ENCODE results near the gene SEMA5A. TPM values are rescaled to one million over a fixed set of nuclear protein-coding genes. Genes with fewer than 3 reads are reported as not detected.

The SEMA5A gene
- total and polyA plus RNA-seq, 2 of the 8 experiments (the other 6 are each of a cell fraction or from before 2014, with no cell fraction given) = 5.3 to 8.9 TPM

DNA sequence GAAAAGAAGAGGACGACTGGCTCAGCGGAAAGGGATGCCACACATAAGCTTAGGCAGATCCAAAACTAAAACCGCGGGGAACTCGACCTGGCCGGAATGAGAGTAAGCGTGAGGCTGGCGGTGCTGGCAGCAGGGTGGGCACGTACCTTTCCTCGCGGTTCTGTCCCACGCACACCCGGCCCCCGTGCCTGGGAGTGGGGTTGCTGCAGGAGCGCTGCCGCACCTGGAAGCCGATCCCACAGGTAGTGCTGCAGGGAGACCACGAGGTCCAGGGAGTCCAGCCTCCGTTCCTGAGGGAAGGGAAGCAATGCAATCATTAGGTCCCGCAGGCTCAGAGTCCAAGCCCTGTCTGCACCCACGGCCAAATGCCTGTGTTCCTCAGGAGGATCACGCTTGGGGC, 427.0 kb downstream of the SEMA5A start:
- ChIA-PET CTCF (ENCODE audit: partially characterized antibody) (interaction anchor here (1.6 kb wide), 1 partner anchor 211 kb away, joined by 5 read pairs; no protein-coding TSS in a partner anchor), POLR2A (ENCODE audit: partially characterized antibody) (no interaction called here)
- Histone ChIP-seq H3K14ac (ENCODE audit: insufficient read length) (no peak overlapping the region), H3K4me3 (ENCODE audit: extremely low read depth in 1 of 4, insufficient read depth in 2 of 4, low read depth in 3 of 4, low read length in 4 of 4) (no peak overlapping the region), H2BK15ac (ENCODE audit: low read length) (no peak overlapping the region), H4K5ac (ENCODE audit: insufficient read length, low read depth, low read length) (no peak overlapping the region), H3K23me2 (ENCODE audit: low read depth, low read length) (no peaks in the 10 kb centered on the region), H2BK5ac (ENCODE audit: low read depth, low read length) (no peak overlapping the region), H4K8ac (ENCODE audit: extremely low read depth, insufficient read depth, low read length) (no peak overlapping the region), H2BK12ac (ENCODE audit: low read depth, low read length) (no peak overlapping the region), H3K36me3 (ENCODE audit: control insufficient read depth in 2 of 4, insufficient read depth in 4 of 4, low read length in 3 of 4) (no peaks in the 10 kb centered on the region), H2AK5ac (ENCODE audit: low read depth, low read length) (no peak overlapping the region), H3K4ac (replicated peaks; ENCODE audit: insufficient read length, low read depth, low read length) (no peak overlapping the region), H3K18ac (ENCODE audit: extremely low read depth, low read length) (no peak overlapping the region), H2BK120ac (replicated peaks; ENCODE audit: low read depth, low read length) (no peak overlapping the region), H4K91ac (replicated peaks; ENCODE audit: insufficient read length, low read length) (no peak overlapping the region), H3K23ac (ENCODE audit: insufficient read length) (no peak overlapping the region), H3K56ac (replicated peaks; ENCODE audit: insufficient read length, low read depth, low read length) (no peak overlapping the region), H3K9ac (replicated peaks in 1 of 4; ENCODE audit: extremely low read depth in 1 of 4, low read depth in 3 of 4, low read length in 3 of 4) (no peak overlapping the region), H3K9me3 (ENCODE audit: insufficient read depth in 2 of 2, low read depth in 1 of 2, low read length in 1 of 2) (0 out of 4 replicates have a peak, but pooled peaks cover 3 to 4% of the 10 kb centered on the region in 2 experiments), H3K79me2 (ENCODE audit: control insufficient read depth in 1 of 2, insufficient read depth in 2 of 2, low read length in 2 of 2) (no peaks in the 10 kb centered on the region), H3K27me3 (replicated peaks in 1 of 4; ENCODE audit: control insufficient read depth in 3 of 4, extremely low read depth in 1 of 4, insufficient read depth in 3 of 4, low read length in 3 of 4) (no peaks in the 10 kb centered on the region), H4K20me1 (replicated peaks in 1 of 2; ENCODE audit: control insufficient read depth in 1 of 2, insufficient read depth in 2 of 2, low read length in 2 of 2) (no peaks in the 10 kb centered on the region), H3K79me1 (ENCODE audit: low read depth, low read length) (no peaks in the 10 kb centered on the region), H3K4me1 (replicated peaks in 1 of 4; ENCODE audit: control insufficient read depth in 3 of 4, insufficient read depth in 4 of 4, low read length in 3 of 4) (no peaks in the 10 kb centered on the region), H3K4me2 (ENCODE audit: insufficient read depth in 1 of 2, low read depth in 2 of 2, low read length in 2 of 2) (no peak overlapping the region), H3K27ac (ENCODE audit: low read depth, low read length) (no peak overlapping the region), H2AFZ (ENCODE audit: low read length) (no peak overlapping the region), H2BK20ac (ENCODE audit: low read length) (no peak overlapping the region)
- FAIRE-seq (no peak), DNase-seq (ENCODE audit: low read depth in 1 of 2, low spot score in 2 of 2) (no peak)
- WGBS, 2 experiments (ENCODE audit: extremely low coverage in 1 of 2, insufficient coverage in 1 of 2, insufficient read length in 1 of 2, insufficient replicate concordance in 2 of 2, low coverage in 1 of 2, low lambda C conversion rate in 2 of 2, missing lambda C conversion rate in 1 of 2) = 93% methylated on average over 9 of the region's 22 CpGs; no CpG with 5 or more reads in 1 of the 2 experiments
- no peak for TF ChIP-seq BRCA1 (IDR thresholded peaks at IDR 0.05; ENCODE audit: low read depth, low read length)

Data from H1 (cell line).